Measurements from ENCODE around the gene BAIAP2L2. TPM values are rescaled to one million over a fixed set of nuclear protein-coding genes. Genes with fewer than 3 reads are reported as not detected.
A peak's percentile ranks its signal among the peaks of the same experiment; 100 is the strongest.
"Not testable (repeated sequence)": the region's sequence is repeated elsewhere in the genome, so short reads cannot be mapped to it uniquely, and the experiment has no call there.

The BAIAP2L2 gene
- total RNA-seq, 1 experiment from 2014 or later: 9.7 TPM

- no peak for DNase-seq (ENCODE audit: low read depth)
These were observed 18.5 kb upstream of the BAIAP2L2 start for GRCh38 chr22:38129021-38129420.

GRCh38 chr22:38127869-38128268 lies 17.4 kb upstream of the BAIAP2L2 start:
- DNase-seq (ENCODE audit: low read depth): no peak

GRCh38 chr22:38126928-38127668 lies 16.6 kb upstream of the BAIAP2L2 start:
- no peak for DNase-seq (ENCODE audit: low read depth)

GRCh38 chr22:38125751-38126201 lies 15.3 kb upstream of the BAIAP2L2 start:
- DNase-seq (ENCODE audit: low read depth): no peak

- DNase-seq (ENCODE audit: low read depth): no peak
These were observed 14.6 kb upstream of the BAIAP2L2 start for GRCh38 chr22:38125038-38125610.

GRCh38 chr22:38124236-38124974 lies 13.9 kb upstream of the BAIAP2L2 start:
- peak; percentile 48 for DNase-seq (ENCODE audit: low read depth)

- DNase-seq (ENCODE audit: low read depth): no peak
These were observed 12.1 kb upstream of the BAIAP2L2 start for GRCh38 chr22:38122616-38123015.

- DNase-seq (ENCODE audit: low read depth): no peak
These were observed 10.1 kb upstream of the BAIAP2L2 start for GRCh38 chr22:38120359-38121110.

GRCh38 chr22:38118747-38119146 lies 8.3 kb upstream of the BAIAP2L2 start:
- not testable (repeated sequence) for DNase-seq (ENCODE audit: low read depth)

GRCh38 chr22:38118182-38118581 lies 7.7 kb upstream of the BAIAP2L2 start:
- DNase-seq (ENCODE audit: low read depth): no peak

- not testable (repeated sequence) for DNase-seq (ENCODE audit: low read depth)
These were observed 7.1 kb upstream of the BAIAP2L2 start for GRCh38 chr22:38117556-38117955.

- DNase-seq (ENCODE audit: low read depth): no peak
These were observed 5.1 kb upstream of the BAIAP2L2 start for GRCh38 chr22:38115423-38116205.

- peak; percentile 80 for DNase-seq (ENCODE audit: low read depth)
These were observed 4.3 kb upstream of the BAIAP2L2 start for GRCh38 chr22:38114484-38115398.

GRCh38 chr22:38112381-38112780 lies 1.9 kb upstream of the BAIAP2L2 start:
- no peak for DNase-seq (ENCODE audit: low read depth)

- DNase-seq (ENCODE audit: low read depth): no peak
These were observed 1.5 kb upstream of the BAIAP2L2 start for GRCh38 chr22:38111925-38112355.

GRCh38 chr22:38110863-38111852 lies 674 bp upstream of the BAIAP2L2 start:
- no peak for DNase-seq (ENCODE audit: low read depth)

GRCh38 chr22:38109371-38110001 lies 998 bp downstream of the BAIAP2L2 start:
- DNase-seq (ENCODE audit: low read depth): peak; percentile 15

Data from RPMI7951 (cell line).